H9 (cell line): ENCODE data around the gene MNX1. TPM values are rescaled to one million over a fixed set of nuclear protein-coding genes. Genes with fewer than 3 reads are reported as not detected.
A peak's percentile ranks its signal among the peaks of the same experiment; 100 is the strongest.

Experiments used
- DNase-seq: peaks from one replicate; pipeline ENCODE4 v3.0.0-alpha.2; 2017
- H2AFZ ChIP-seq: one replicate; pipeline ENCODE4 v1.6.1; 2013; ENCODE audit warnings: mild to moderate bottlenecking, low read length, control low read depth, moderate library complexity
- H2AK5ac ChIP-seq: 2 replicates; pipeline ENCODE4 v1.6.1; 2013; ENCODE audit warnings: low read length, control low read depth, mixed read lengths; ENCODE audit not compliant: insufficient read length
- H2BK120ac ChIP-seq: one replicate; pipeline ENCODE4 v1.6.1; 2013; ENCODE audit warnings: low read depth, mild to moderate bottlenecking, low read length, control low read depth, inconsistent platforms; ENCODE audit not compliant: poor library complexity, severe bottlenecking
- H2BK12ac ChIP-seq: 2 replicates; pipeline ENCODE4 v1.6.1; 2013; ENCODE audit warnings: low read length, control low read depth, mixed read lengths, low read depth; ENCODE audit not compliant: insufficient read length
- H2BK15ac ChIP-seq: 2 replicates; pipeline ENCODE4 v1.6.1; 2013; ENCODE audit warnings: low read depth, low read length, control low read depth
- H2BK20ac ChIP-seq: one replicate; pipeline ENCODE4 v1.6.1; 2013; ENCODE audit warnings: low read depth, mild to moderate bottlenecking, low read length, control low read depth, inconsistent platforms; ENCODE audit not compliant: poor library complexity, severe bottlenecking
- H2BK5ac ChIP-seq: 2 replicates; pipeline ENCODE4 v1.6.1; 2013; ENCODE audit warnings: low read length, control low read depth, mixed read lengths; ENCODE audit not compliant: insufficient read length
- H3K14ac ChIP-seq: 2 replicates; pipeline ENCODE4 v1.6.1; 2013; ENCODE audit warnings: low read length, control low read depth; ENCODE audit not compliant: insufficient read depth
- H3K18ac ChIP-seq: 2 replicates; pipeline ENCODE4 v1.6.1; 2013; ENCODE audit warnings: low read depth, mild to moderate bottlenecking, mixed read lengths, low read length, control low read depth; ENCODE audit not compliant: insufficient read length
- H3K23ac ChIP-seq: 2 replicates; pipeline ENCODE4 v1.6.1; 2013; ENCODE audit warnings: low read length, control low read depth, mixed read lengths, low read depth; ENCODE audit not compliant: insufficient read length
- H3K23me2 ChIP-seq: 2 replicates; pipeline ENCODE4 v1.6.1; 2013; ENCODE audit warnings: low read depth, mild to moderate bottlenecking, mixed read lengths, low read length, control low read depth; ENCODE audit not compliant: insufficient read length, poor library complexity, severe bottlenecking
- H3K27ac ChIP-seq: 2 replicates; pipeline ENCODE4 v1.5.1; 2013; ENCODE audit warnings: low read length, control low read depth, mixed read lengths, low read depth; ENCODE audit not compliant: insufficient read length
- H3K27me3 ChIP-seq: 2 replicates; pipeline ENCODE4 v1.6.1; 2013; ENCODE audit warnings: low read length, control low read depth, inconsistent platforms; ENCODE audit not compliant: insufficient read depth
- H3K4ac ChIP-seq: 2 replicates; pipeline ENCODE4 v1.6.1; 2013; ENCODE audit warnings: low read depth, mild to moderate bottlenecking, control low read depth, inconsistent platforms, low read length, moderate library complexity
- H3K4me1 ChIP-seq: 2 replicates; pipeline ENCODE4 v1.6.1; 2013; ENCODE audit warnings: low read length, control low read depth, inconsistent platforms; ENCODE audit not compliant: insufficient read depth
- H3K4me2 ChIP-seq: 2 replicates; pipeline ENCODE4 v1.6.1; 2013; ENCODE audit warnings: low read length, control low read depth, mixed read lengths; ENCODE audit not compliant: insufficient read length, insufficient read depth
- H3K56ac ChIP-seq: 2 replicates; pipeline ENCODE4 v1.6.1; 2013; ENCODE audit warnings: low read depth, mild to moderate bottlenecking, mixed read lengths, low read length, control low read depth; ENCODE audit not compliant: insufficient read length
- H3K79me1 ChIP-seq: 2 replicates; pipeline ENCODE4 v1.6.1; 2013; ENCODE audit warnings: low read depth, mild to moderate bottlenecking, moderate library complexity, low read length, control low read depth, inconsistent platforms; ENCODE audit not compliant: insufficient read depth, poor library complexity, severe bottlenecking
- H3K79me2 ChIP-seq: 2 replicates; pipeline ENCODE4 v1.6.1; 2013; ENCODE audit warnings: low read length, control low read depth, inconsistent platforms; ENCODE audit not compliant: insufficient read depth
- H3K9ac ChIP-seq: 2 replicates; pipeline ENCODE4 v1.6.1; 2013; ENCODE audit warnings: low read length, control low read depth, mixed read lengths; ENCODE audit not compliant: insufficient read length; ENCODE audit errors: extremely low read depth
- H3K9me3 ChIP-seq: one replicate; pipeline ENCODE4 v1.6.1; 2013; ENCODE audit warnings: low read depth, low read length, inconsistent platforms; ENCODE audit not compliant: control insufficient read depth
- H3T11ph ChIP-seq: one replicate; pipeline ENCODE4 v1.6.1; 2013; ENCODE audit warnings: mild to moderate bottlenecking, low read length, control low read depth, inconsistent platforms
- H4K20me1 ChIP-seq: one replicate; pipeline ENCODE4 v1.6.1; 2013; ENCODE audit not compliant: control insufficient read depth, insufficient read length, insufficient read depth
- H4K5ac ChIP-seq: 2 replicates; pipeline ENCODE4 v1.6.1; 2013; ENCODE audit warnings: low read depth, mild to moderate bottlenecking, mixed read lengths, low read length, control low read depth; ENCODE audit not compliant: insufficient read length
- H4K8ac ChIP-seq: replicated peaks from 2 replicates; pipeline ENCODE4 v1.6.1; 2013; ENCODE audit warnings: low read length, control low read depth, mixed read lengths, low read depth; ENCODE audit not compliant: insufficient read length
- H4K91ac ChIP-seq: 2 replicates; pipeline ENCODE4 v1.6.1; 2013; ENCODE audit warnings: low read depth, mild to moderate bottlenecking, moderate library complexity, mixed read lengths, low read length, control low read depth; ENCODE audit not compliant: insufficient read length
- H3K27ac Mint-ChIP-seq, 3 experiments: 2 replicates in 2 of 3; 3 replicates in 1 of 3; pipeline ENCODE4 v1.8.0; 2020 to 2021; ENCODE audit warnings: mixed read lengths in 3 of 3, mild to moderate bottlenecking in 1 of 3, moderate library complexity in 1 of 3
- H3K27me3 Mint-ChIP-seq: 2 replicates; pipeline ENCODE4 v1.8.0; 2021; ENCODE audit warnings: low read depth, mild to moderate bottlenecking, moderate library complexity, mixed read lengths
- H3K36me3 Mint-ChIP-seq, 3 experiments: 2 replicates in 2 of 3; 3 replicates in 1 of 3; pipeline ENCODE4 v1.8.0; 2020 to 2021; ENCODE audit warnings: low read depth in 3 of 3, mixed read lengths in 3 of 3; ENCODE audit not compliant: insufficient read depth in 1 of 3
- H3K4me1 Mint-ChIP-seq, 2 experiments: 2 replicates each; pipeline ENCODE4 v1.8.0; 2020; ENCODE audit warnings: mixed read lengths in 2 of 2
- H3K4me3 Mint-ChIP-seq, 2 experiments: 2 replicates in 1 of 2; 3 replicates in 1 of 2; pipeline ENCODE4 v1.8.0; 2020 to 2021; ENCODE audit warnings: mild to moderate bottlenecking in 2 of 2, mixed read lengths in 2 of 2, moderate library complexity in 1 of 2
- H3K9me3 Mint-ChIP-seq, 2 experiments: 2 replicates in 1 of 2; 3 replicates in 1 of 2; pipeline ENCODE4 v1.8.0; 2020; ENCODE audit warnings: mild to moderate bottlenecking in 2 of 2, mixed read lengths in 2 of 2, moderate library complexity in 1 of 2
- CTCF ChIP-seq: fragments of 200-600 bp; sonication (generic); conservative IDR thresholded peaks from 3 replicates; pipeline ENCODE4 v1.8.0; 2021; ENCODE audit warnings: antibody characterized with exemption, mild to moderate bottlenecking
- WGBS: extraction: QIAGEN DNeasy Blood & Tissue Kit; methylation state at CpG from one replicate; pipeline ENCODE4 v1.1.7; 2013; ENCODE audit warnings: missing lambda C conversion rate, low lambda C conversion rate, mixed read lengths; ENCODE audit not compliant: insufficient read length; ENCODE audit errors: extremely low coverage; 5-methylcytosine and 5-hydroxymethylcytosine counted together
- total RNA-seq: library from RNA; stranded (reverse); gene quantifications from 2 replicates; pipeline ENCODE4 v1.2.1, GENCODE V29; 2021

MNX1 gene
- total RNA-seq, 1 experiment from 2014 or later, result not detected

GRCh38 chr7:156963472-156963871 lies 47.0 kb downstream of the MNX1 start:
- H3K27me3 ChIP-seq, result no peaks in the 10 kb centered on the region
- H2BK5ac ChIP-seq, result no peak overlapping the region
- no peak overlapping the region for H2BK20ac ChIP-seq
- H2AK5ac ChIP-seq, result no peak overlapping the region
- no peaks in the 10 kb centered on the region for H3K27me3 Mint-ChIP-seq
- no peaks in the 10 kb centered on the region for H3K4me1 Mint-ChIP-seq
- H3K23ac ChIP-seq, result no peak overlapping the region
- H4K20me1 ChIP-seq, result no peaks in the 10 kb centered on the region
- TF ChIP-seq CTCF, result no peak
- H3K9me3 ChIP-seq, result no peaks in the 10 kb centered on the region
- H3K4me1 ChIP-seq, result no peaks in the 10 kb centered on the region
- no peak overlapping the region for H2BK12ac ChIP-seq
- no peak overlapping the region for H4K91ac ChIP-seq
- no peak overlapping the region for H3K18ac ChIP-seq
- H3K9me3 Mint-ChIP-seq, result no peaks in the 10 kb centered on the region
- H2BK120ac ChIP-seq, result no peak overlapping the region
- H3K23me2 ChIP-seq, result no peaks in the 10 kb centered on the region
- no peak overlapping the region for H3K4me2 ChIP-seq
- no peak overlapping the region for H3K14ac ChIP-seq
- no peak overlapping the region for H3K4ac ChIP-seq
- no peak for DNase-seq
- H2BK15ac ChIP-seq, result no peak overlapping the region
- H3K27ac Mint-ChIP-seq, result peak overlapping the region in 1 of 3 experiments; percentile 53; a peak in 1 of 7 replicates
- no peaks in the 10 kb centered on the region for H3K79me2 ChIP-seq
- no peak overlapping the region for H4K8ac ChIP-seq
- H3K36me3 Mint-ChIP-seq, result peaks cover 62 to 97% (median 92%) of the 10 kb centered on the region in 3 experiments
- H4K5ac ChIP-seq, result no peak overlapping the region
- no peak overlapping the region for H3T11ph ChIP-seq
- H3K27ac ChIP-seq, result no peak overlapping the region
- no peak overlapping the region for H2AFZ ChIP-seq
- WGBS, result no CpG with 5 or more reads among the region's 12 CpGs
- H3K4me3 Mint-ChIP-seq, result no peak overlapping the region
- H3K79me1 ChIP-seq, result no peaks in the 10 kb centered on the region
- H3K56ac ChIP-seq, result no peak overlapping the region
- no peak overlapping the region for H3K9ac ChIP-seq
